MM.1S (cell line): ENCODE measurements around the gene GPBP1L1.

Experiments used
- DNase-seq: peaks from one replicate; pipeline ENCODE4 v3.0.0-alpha.2; 2015
- H2AFZ ChIP-seq: fragments of 300-600 bp; sonication (generic); 2 replicates; pipeline ENCODE4 v1.6.0; 2016; ENCODE audit warnings: antibody characterized with exemption, low read length
- H3F3A ChIP-seq: fragments of 300-600 bp; sonication (generic); 2 replicates; pipeline ENCODE4 v1.6.1; 2016; ENCODE audit warnings: mild to moderate bottlenecking, antibody characterized with exemption, low read length, moderate library complexity, mixed read lengths; ENCODE audit not compliant: insufficient read depth
- H3K27ac ChIP-seq: fragments of 300-600 bp; sonication (generic); 2 replicates; pipeline ENCODE4 v1.5.1; 2016; ENCODE audit warnings: mild to moderate bottlenecking, low read length
- H3K27me3 ChIP-seq: fragments of 300-600 bp; sonication (generic); replicated peaks from 2 replicates; pipeline ENCODE4 v1.6.0; 2016; ENCODE audit warnings: low read length; ENCODE audit not compliant: insufficient read depth
- H3K36me3 ChIP-seq: fragments of 300-600 bp; sonication (generic); replicated peaks from 2 replicates; pipeline ENCODE4 v1.6.1; 2016; ENCODE audit warnings: mild to moderate bottlenecking, low read length, mixed read lengths; ENCODE audit not compliant: insufficient read depth
- H3K4me1 ChIP-seq: fragments of 300-600 bp; sonication (generic); 2 replicates; pipeline ENCODE4 v1.6.1; 2016; ENCODE audit warnings: low read length, mixed read lengths
- H3K4me2 ChIP-seq: fragments of 300-600 bp; sonication (generic); 2 replicates; pipeline ENCODE4 v1.6.0; 2016; ENCODE audit warnings: low read depth, low read length
- H3K4me3 ChIP-seq: fragments of 300-600 bp; sonication (generic); 2 replicates; pipeline ENCODE4 v1.5.1; 2016; ENCODE audit warnings: low read length, mixed read lengths
- H3K79me2 ChIP-seq: fragments of 300-600 bp; sonication (generic); 2 replicates; pipeline ENCODE4 v1.6.1; 2016; ENCODE audit warnings: mixed run types, low read length, mixed read lengths
- H3K9ac ChIP-seq: fragments of 300-600 bp; sonication (generic); 2 replicates; pipeline ENCODE4 v1.6.1; 2016; ENCODE audit warnings: low read length, mixed read lengths
- H3K9me2 ChIP-seq: fragments of 300-600 bp; sonication (generic); replicated peaks from 2 replicates; pipeline ENCODE4 v1.6.1; 2016; ENCODE audit warnings: mild to moderate bottlenecking, low read length, mixed read lengths; ENCODE audit not compliant: insufficient read depth
- H3K9me3 ChIP-seq: fragments of 300-600 bp; sonication (generic); replicated peaks from 2 replicates; pipeline ENCODE4 v1.6.1; 2016; ENCODE audit warnings: mild to moderate bottlenecking, low read length, mixed read lengths; ENCODE audit not compliant: insufficient read depth
- H4K20me1 ChIP-seq: fragments of 300-600 bp; sonication (generic); 2 replicates; pipeline ENCODE4 v1.6.1; 2016; ENCODE audit warnings: mild to moderate bottlenecking, low read length, moderate library complexity, mixed read lengths; ENCODE audit not compliant: insufficient read depth
- CTCF ChIP-seq: fragments of 300-600 bp; sonication (generic); IDR thresholded peaks from 2 replicates; pipeline ENCODE4 v1.5.1; 2016; ENCODE audit warnings: antibody characterized with exemption, low read length, mixed read lengths
- EZH2 ChIP-seq: fragments of 300-600 bp; sonication (generic); optimal IDR thresholded peaks from 2 replicates; pipeline ENCODE3; 2017; ENCODE audit warnings: low read depth, mild to moderate bottlenecking, antibody characterized with exemption, low read length, mixed read lengths
- EZH2phosphoT487 ChIP-seq: fragments of 300-600 bp; sonication (generic); IDR thresholded peaks from 2 replicates; pipeline ENCODE4 v1.6.1; 2018; ENCODE audit warnings: antibody characterized with exemption, low read length

Gene GPBP1L1

GRCh38 chr1:45673956-45674355 lies 12.4 kb downstream of the GPBP1L1 start:
- TF ChIP-seq CTCF (no peak), EZH2phosphoT487 (no peak), EZH2 (no peak)
- no peak overlapping the region for H3K4me2 ChIP-seq
- H3F3A ChIP-seq: no peaks in the 10 kb centered on the region; the same call in 1 of the 2 replicates
- H4K20me1 ChIP-seq: peaks cover 28% of the 10 kb centered on the region
- H3K9me3 ChIP-seq: no peaks in the 10 kb centered on the region
- no peaks in the 10 kb centered on the region for H3K27me3 ChIP-seq
- H3K4me1 ChIP-seq: no peaks in the 10 kb centered on the region
- DNase-seq: no peak
- no peak overlapping the region for H3K4me3 ChIP-seq
- H3K9ac ChIP-seq: no peak overlapping the region
- H3K79me2 ChIP-seq: peaks cover 96% of the 10 kb centered on the region
- H3K36me3 ChIP-seq: no peaks in the 10 kb centered on the region
- no peaks in the 10 kb centered on the region for H3K9me2 ChIP-seq
- H2AFZ ChIP-seq: no peak overlapping the region
- H3K27ac ChIP-seq: no peak overlapping the region

- peaks cover 10% of the 10 kb centered on the region; the same call in 1 of the 2 replicates for H4K20me1 ChIP-seq
Measured at GRCh38 chr1:45669859-45670655, 16.3 kb downstream of the GPBP1L1 start.

GRCh38 chr1:45669379-45669778 lies 17.0 kb downstream of the GPBP1L1 start:
- H3K36me3 ChIP-seq: no peaks in the 10 kb centered on the region
- peaks cover 7% of the 10 kb centered on the region; the same call in 1 of the 2 replicates for H4K20me1 ChIP-seq

More at GRCh38 chr1:45669859-45670655, 16.3 kb downstream of the GPBP1L1 start:
- Histone ChIP-seq H3K36me3 (no peaks in the 10 kb centered on the region), H3K4me2 (no peak overlapping the region), H3K9me2 (no peaks in the 10 kb centered on the region), H3K9me3 (no peaks in the 10 kb centered on the region), H3K27me3 (no peaks in the 10 kb centered on the region), H3K9ac (no peak overlapping the region), H3K4me3 (no peak overlapping the region), H3K79me2 (peaks cover 99% of the 10 kb centered on the region), H3F3A (no peaks in the 10 kb centered on the region), H2AFZ (no peak overlapping the region), H3K27ac (no peak overlapping the region), H3K4me1 (no peaks in the 10 kb centered on the region)
- TF ChIP-seq EZH2phosphoT487 (no peak), CTCF (no peak), EZH2 (no peak)
- no peak for DNase-seq

More at GRCh38 chr1:45669379-45669778, 17.0 kb downstream of the GPBP1L1 start:
- TF ChIP-seq EZH2phosphoT487: no peak
- TF ChIP-seq EZH2: no peak
- TF ChIP-seq CTCF: no peak
- no peak for DNase-seq
- Histone ChIP-seq H2AFZ (no peak overlapping the region), H3K9me3 (no peaks in the 10 kb centered on the region), H3F3A (no peaks in the 10 kb centered on the region), H3K27ac (no peak overlapping the region), H3K9ac (no peak overlapping the region), H3K4me3 (no peak overlapping the region), H3K4me1 (no peaks in the 10 kb centered on the region), H3K4me2 (no peak overlapping the region), H3K27me3 (no peaks in the 10 kb centered on the region), H3K9me2 (no peaks in the 10 kb centered on the region), H3K79me2 (peaks cover 99% of the 10 kb centered on the region)
